ENCODE results near the gene CMTM5.

CMTM5 gene

DNA sequence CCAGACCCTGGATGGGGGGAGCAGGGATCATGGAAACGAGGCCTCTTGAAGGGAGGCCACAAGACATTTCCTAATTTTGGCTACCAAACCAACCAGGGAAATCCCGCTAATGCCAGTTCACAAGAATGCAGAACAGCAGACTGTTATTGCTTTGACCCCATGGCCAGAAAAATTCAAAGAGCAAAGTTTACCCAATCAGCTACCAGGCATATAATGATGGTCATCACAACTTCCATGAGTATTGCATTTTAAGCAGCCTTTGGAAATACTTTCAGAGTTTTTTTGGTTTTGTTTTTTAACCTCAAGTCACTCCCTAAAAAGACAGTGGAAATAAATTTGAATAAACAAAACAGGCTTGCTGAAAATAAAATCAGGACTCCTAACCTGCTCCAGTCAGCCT lies 4.3 kb upstream of the CMTM5 start, which contains the start of gene IL25:
Gene IL25 (plus strand): TSS at position 301 of the 400 bp plus-strand sequence.
- DNase-seq (ENCODE audit: insufficient read length, low spot score) (no peak), FAIRE-seq (no peak)
- TF ChIP-seq, protein P1, sequence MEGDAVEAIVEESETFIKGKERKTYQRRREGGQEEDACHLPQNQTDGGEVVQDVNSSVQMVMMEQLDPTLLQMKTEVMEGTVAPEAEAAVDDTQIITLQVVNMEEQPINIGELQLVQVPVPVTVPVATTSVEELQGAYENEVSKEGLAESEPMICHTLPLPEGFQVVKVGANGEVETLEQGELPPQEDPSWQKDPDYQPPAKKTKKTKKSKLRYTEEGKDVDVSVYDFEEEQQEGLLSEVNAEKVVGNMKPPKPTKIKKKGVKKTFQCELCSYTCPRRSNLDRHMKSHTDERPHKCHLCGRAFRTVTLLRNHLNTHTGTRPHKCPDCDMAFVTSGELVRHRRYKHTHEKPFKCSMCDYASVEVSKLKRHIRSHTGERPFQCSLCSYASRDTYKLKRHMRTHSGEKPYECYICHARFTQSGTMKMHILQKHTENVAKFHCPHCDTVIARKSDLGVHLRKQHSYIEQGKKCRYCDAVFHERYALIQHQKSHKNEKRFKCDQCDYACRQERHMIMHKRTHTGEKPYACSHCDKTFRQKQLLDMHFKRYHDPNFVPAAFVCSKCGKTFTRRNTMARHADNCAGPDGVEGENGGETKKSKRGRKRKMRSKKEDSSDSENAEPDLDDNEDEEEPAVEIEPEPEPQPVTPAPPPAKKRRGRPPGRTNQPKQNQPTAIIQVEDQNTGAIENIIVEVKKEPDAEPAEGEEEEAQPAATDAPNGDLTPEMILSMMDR (IDR thresholded peaks at IDR 0.05; ENCODE audit: insufficient read depth, missing control alignments): no peak

DNA sequence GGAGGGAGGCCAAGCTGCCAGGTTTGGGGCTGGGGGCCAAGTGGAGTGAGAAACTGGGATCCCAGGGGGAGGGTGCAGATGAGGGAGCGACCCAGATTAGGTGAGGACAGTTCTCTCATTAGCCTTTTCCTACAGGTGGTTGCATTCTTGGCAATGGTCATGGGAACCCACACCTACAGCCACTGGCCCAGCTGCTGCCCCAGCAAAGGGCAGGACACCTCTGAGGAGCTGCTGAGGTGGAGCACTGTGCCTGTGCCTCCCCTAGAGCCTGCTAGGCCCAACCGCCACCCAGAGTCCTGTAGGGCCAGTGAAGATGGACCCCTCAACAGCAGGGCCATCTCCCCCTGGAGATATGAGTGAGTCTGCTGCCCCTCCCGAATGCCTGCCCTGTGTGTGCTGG lies 3.8 kb upstream of the CMTM5 start:
- FAIRE-seq: no peak
- no peak for DNase-seq (ENCODE audit: insufficient read length, low spot score)
- TF ChIP-seq, protein P1 (IDR thresholded peaks at IDR 0.05; ENCODE audit: insufficient read depth, missing control alignments): no peak

DNA sequence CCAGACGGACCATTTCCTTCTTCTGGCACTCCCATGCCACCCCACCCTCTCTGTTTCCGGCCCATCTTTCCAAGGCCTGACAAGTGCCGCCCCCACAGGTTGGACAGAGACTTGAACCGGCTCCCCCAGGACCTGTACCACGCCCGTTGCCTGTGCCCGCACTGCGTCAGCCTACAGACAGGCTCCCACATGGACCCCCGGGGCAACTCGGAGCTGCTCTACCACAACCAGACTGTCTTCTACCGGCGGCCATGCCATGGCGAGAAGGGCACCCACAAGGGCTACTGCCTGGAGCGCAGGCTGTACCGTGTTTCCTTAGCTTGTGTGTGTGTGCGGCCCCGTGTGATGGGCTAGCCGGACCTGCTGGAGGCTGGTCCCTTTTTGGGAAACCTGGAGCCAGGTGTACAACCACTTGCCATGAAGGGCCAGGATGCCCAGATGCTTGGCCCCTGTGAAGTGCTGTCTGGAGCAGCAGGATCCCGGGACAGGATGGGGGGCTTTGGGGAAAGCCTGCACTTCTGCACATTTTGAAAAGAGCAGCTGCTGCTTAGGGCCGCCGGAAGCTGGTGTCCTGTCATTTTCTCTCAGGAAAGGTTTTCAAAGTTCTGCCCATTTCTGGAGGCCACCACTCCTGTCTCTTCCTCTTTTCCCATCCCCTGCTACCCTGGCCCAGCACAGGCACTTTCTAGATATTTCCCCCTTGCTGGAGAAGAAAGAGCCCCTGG lies 1.2 kb upstream of the CMTM5 start:
- DNase-seq (ENCODE audit: insufficient read length, low spot score) (no peak), FAIRE-seq (no peak)
- TF ChIP-seq, protein P1 (IDR thresholded peaks at IDR 0.05; ENCODE audit: insufficient read depth, missing control alignments): no peak

DNA sequence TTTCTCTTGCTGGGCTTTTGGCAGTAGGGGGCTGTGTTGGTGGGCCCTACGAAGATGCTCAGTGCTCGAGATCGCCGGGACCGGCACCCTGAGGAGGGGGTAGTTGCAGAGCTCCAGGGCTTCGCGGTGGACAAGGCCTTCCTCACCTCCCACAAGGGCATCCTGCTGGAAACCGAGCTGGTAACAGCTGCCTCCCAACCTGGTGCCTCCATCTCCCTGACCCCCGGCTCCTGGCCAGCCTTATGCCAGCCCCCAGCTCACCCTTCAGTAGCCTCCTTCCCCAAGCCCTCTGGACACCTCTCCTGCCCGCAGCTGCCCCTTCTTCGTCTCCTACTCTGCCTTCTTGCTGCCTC lies 328 bp downstream of the CMTM5 start:
- FAIRE-seq: no peak
- TF ChIP-seq, protein P1 (IDR thresholded peaks at IDR 0.05; ENCODE audit: insufficient read depth, missing control alignments): no peak
- DNase-seq (ENCODE audit: insufficient read length, low spot score): no peak

DNA sequence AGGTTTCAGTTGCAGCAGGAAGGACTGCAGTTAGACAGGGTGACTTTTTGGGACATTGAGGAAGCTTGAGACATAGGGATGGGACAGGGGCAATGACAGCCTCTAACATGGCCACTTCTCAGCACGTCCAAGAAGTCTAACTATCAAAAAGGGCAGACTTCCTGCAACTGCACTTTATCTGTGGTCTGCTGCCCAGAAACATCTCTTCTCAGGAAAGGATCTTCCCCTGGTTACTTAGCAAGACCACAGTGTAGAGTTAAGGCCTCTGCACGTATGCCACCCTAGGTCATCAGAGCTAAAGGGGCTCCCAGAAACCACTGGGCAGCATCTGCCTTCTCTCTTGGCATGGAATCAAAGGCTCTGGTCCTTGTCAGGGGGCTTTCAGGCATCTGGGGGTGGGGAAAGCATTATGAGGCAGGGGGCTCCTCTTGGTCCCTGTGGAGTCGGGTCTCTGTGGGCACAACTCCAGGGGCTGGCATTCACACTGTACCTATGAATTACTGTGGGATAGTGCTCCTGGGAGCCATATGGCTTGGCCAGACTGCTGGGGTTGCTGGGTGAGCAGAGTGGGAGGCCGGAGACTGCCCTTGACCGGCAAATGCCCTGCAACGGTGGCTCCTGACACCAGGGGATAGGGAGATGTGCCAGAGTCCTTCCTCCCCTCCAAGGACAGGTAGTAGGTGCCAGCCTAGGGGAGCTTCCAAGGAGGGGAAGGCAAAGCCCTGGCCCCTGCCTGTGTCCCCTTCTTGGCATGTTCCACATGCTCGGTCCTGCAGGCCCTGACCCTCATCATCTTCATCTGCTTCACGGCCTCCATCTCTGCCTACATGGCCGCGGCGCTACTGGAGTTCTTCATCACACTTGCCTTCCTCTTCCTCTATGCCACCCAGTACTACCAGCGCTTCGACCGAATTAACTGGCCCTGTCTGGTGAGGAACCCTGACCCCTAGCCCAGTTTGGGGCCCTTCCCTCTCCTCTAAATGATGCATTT lies 1.0 kb downstream of the CMTM5 start:
- DNase-seq (ENCODE audit: insufficient read length, low spot score): no peak
- TF ChIP-seq, protein P1 (IDR thresholded peaks at IDR 0.05; ENCODE audit: insufficient read depth, missing control alignments): no peak
- FAIRE-seq: no peak

DNA sequence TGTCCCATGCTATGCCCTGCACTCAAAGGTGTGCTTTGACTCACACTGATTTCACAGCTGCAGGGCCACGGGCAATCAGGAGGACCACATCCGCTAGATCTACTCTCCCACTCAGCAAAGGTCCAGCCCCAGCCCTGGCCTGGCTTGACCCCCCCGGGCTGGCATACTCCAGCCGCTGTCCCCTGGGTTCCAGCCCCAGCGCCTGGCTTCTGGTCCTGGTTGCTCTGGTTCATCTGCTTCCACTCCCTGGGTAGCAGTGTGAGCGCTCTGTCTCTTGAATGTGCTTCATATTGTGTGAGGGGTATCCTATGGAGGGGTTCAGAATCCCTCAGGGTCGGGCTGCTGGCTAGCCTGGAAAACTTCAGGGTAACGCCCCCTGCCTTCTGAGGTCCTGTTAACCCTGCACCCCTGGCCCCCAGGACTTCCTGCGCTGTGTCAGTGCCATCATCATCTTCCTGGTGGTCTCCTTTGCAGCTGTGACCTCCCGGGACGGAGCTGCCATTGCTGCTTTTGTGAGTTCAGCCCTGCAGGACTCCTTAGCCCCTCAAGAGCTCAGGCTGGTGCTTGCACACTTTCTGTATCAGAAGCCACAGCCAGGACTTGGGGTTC lies 1.9 kb downstream of the CMTM5 start:
- no peak for FAIRE-seq
- DNase-seq (ENCODE audit: insufficient read length, low spot score): no peak
- TF ChIP-seq, protein P1 (IDR thresholded peaks at IDR 0.05; ENCODE audit: insufficient read depth, missing control alignments): no peak

All from D721Med (cell line).